ENCODE measurements around the gene KLHL6.
A peak's percentile ranks its signal among the peaks of the same experiment; 100 is the strongest.
"Not testable (repeated sequence)": the region's sequence is repeated elsewhere in the genome, so short reads cannot be mapped to it uniquely, and the experiment has no call there.

The KLHL6 gene, protein sequence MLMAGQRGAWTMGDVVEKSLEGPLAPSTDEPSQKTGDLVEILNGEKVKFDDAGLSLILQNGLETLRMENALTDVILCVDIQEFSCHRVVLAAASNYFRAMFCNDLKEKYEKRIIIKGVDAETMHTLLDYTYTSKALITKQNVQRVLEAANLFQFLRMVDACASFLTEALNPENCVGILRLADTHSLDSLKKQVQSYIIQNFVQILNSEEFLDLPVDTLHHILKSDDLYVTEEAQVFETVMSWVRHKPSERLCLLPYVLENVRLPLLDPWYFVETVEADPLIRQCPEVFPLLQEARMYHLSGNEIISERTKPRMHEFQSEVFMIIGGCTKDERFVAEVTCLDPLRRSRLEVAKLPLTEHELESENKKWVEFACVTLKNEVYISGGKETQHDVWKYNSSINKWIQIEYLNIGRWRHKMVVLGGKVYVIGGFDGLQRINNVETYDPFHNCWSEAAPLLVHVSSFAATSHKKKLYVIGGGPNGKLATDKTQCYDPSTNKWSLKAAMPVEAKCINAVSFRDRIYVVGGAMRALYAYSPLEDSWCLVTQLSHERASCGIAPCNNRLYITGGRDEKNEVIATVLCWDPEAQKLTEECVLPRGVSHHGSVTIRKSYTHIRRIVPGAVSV

GRCh38 chr3:183555541-183556081 is at the start of gene KLHL6:
Gene KLHL6 (minus strand): TSS chr3:183555706. CDS start chr3:183555653, 53 bp downstream.
- DNase-seq: peak; percentile 63 to 64

- DNase-seq: no peak
Observed at GRCh38 chr3:183597959-183598358, 42.5 kb upstream of the KLHL6 start.

DNA sequence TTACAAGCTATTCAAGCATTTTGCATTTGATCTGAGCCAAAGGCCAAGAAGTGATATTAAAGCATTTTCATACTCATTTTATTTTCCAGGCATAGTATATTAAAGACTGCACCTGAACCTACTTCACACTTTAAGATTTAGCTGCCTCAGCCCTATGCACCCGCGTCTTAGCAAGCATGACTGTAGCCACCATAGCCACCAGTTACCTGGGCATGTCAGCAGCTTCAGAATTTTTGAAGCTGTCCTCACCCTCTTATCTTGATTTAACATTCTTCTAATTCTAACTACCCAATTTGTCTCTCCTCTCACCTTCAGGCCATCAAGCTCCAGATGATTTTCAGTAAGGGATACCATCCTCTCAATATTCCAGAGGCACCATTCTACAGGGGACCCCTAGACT is 39.1 kb upstream of the KLHL6 start:
- DNase-seq: no peak

- DNase-seq: no peak
Observed at GRCh38 chr3:183592821-183593220, 37.3 kb upstream of the KLHL6 start.

GRCh38 chr3:183591881-183592521 is 36.5 kb upstream of the KLHL6 start:
- DNase-seq: no peak

DNA sequence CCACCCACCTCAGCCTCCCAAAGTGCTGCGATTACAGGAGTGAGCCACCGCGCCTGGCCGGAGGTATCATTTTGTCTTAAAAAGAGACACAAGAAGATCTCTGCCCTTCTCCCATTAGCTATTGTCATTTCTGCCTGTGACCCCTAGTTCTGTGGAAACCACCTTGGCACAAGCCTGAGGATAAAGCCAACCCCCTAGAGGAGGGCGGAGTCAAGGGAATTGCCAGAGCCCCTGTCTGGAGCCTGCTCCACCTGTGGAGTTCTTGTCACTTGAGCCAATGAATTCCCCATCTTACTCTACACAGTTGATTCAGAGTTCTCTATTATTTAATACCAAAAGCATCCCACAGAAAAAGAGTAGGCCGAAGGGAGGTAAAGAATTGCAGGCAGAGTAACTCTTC is 34.9 kb upstream of the KLHL6 start:
- DNase-seq: no peak

GRCh38 chr3:183587336-183587735 is 31.8 kb upstream of the KLHL6 start:
- no peak for DNase-seq

- peak in 1 of 2 experiments; percentile 5 for DNase-seq
Observed at GRCh38 chr3:183586477-183586876, 31.0 kb upstream of the KLHL6 start.

DNA sequence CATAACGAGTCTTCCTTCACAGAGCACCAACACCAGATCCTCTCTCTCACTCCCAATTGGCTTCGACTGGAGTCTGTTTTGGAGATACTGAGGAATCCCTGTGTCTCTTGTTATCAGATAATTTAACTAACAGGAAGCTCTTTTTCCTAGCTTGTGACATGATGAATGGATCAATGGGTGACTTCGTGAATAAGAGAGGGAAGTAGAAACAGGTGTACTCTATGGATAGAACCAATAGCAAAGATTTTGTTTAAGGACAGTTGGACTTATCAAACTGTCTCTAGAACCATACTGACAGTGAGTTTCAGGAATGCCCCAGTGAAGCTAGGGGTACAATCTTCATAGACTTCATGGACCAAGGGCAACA is 29.4 kb upstream of the KLHL6 start:
- no peak for DNase-seq

- no peak for DNase-seq
Observed at GRCh38 chr3:183584246-183584913, 28.9 kb upstream of the KLHL6 start.

DNA sequence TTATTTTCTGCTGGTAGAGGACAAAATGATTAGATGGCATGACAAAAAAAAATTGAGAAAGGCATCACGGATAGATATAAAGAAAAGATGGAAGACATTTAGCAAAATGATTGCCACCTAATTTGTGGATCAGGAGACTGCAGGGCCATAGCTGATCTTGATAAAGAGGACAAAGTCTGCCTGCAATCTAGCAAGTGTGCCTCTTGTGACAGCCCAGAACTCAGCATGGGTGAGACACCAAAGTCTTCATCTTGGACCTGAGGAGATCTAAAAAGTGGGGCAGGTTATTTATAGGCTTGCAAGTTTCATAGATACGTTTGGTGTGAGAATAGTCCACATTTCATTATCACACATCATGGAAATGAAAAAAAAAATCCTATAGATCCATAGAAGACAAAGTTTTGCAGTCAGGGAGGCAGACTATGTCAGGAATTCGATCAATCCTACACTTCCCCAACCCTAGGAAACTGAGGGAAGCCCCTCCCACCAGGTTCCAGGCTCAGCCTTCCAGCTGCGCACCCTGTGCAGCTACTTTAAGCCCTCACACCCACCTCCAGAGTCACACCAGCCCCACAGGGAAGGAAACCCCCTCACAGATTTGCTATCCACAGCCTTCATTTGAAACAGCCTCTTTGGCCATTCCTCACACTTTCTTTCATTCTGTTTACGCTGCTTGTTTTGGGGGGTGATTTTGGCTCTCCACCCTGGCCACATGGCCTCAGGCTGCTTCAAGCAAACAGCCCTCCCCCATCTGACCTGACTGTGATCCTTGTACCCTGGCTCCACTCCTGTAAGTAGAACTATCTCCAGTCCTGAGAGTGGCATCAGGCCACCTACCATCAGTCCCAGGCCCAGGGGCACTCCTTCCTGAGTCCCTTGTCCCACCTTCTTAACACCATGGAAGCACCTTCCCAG is 28.1 kb upstream of the KLHL6 start:
- DNase-seq: no peak

- no peak for DNase-seq
Observed at GRCh38 chr3:183582161-183582560, 26.7 kb upstream of the KLHL6 start.

- no peak for DNase-seq
Observed at GRCh38 chr3:183581496-183582155, 26.1 kb upstream of the KLHL6 start.

DNA sequence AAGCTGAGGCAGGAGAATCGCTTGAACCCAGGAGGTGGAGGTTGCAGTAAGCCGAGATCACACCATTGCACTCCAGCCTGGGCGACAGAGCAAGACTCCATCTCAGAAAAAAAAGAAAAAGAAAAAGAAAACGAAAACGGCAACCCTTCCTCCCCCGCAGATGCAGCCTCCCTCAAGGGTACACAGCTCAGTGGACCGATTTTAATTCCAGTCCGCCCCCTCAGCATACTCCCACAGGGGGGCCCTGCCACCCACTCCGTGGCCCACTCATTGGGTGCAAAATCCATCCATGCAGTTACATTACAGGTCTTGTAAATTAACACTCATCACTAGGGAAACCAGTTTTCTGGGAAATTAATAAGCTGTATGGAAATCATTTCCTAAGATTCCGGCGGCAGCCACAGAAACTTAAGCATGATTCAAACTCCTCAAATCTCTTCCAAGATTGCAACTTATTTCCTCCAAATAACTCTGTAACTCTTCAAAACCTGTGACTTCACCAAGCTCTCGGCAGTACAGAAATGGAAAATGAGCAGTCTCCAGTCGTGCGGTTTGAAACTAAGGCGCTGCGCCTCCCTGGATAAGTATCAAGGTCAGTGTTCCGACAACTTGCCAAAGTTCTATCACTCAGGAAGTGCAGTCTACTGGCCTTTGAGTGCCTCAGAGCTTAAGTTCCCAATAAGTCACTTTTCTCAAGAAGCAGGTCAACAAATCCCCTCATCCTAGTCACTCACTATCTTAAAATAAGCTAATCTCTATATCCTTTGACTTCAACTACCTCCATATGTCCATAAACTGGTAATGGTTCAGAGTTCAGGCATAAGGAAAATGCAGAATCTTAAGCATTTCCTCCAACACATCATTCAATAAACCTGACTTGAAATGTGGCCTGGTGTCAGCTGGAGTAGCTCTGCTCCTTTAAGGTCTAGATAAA is 24.7 kb upstream of the KLHL6 start:
- no peak for DNase-seq

- no peak for DNase-seq
Observed at GRCh38 chr3:183578179-183578578, 22.7 kb upstream of the KLHL6 start.

DNA sequence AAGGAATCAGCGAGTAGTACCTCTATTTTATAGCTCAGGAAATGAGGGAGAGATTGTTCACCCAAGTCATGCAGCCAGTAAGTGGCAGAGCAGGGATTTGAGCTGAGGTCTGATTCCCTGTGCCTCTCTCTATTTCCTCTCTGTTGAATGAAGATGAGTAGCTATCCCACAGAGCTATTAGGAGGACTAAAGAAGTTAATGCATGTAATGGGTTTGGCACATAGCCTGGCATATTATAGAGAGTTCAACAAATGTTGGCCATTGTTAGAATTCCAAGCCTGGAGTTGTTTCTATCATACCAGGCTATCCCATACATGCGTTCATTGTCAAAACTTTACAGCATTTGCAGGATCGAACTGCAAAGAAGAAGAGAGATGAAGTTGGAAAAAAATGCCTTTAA is 21.8 kb upstream of the KLHL6 start:
- no peak for DNase-seq

DNA sequence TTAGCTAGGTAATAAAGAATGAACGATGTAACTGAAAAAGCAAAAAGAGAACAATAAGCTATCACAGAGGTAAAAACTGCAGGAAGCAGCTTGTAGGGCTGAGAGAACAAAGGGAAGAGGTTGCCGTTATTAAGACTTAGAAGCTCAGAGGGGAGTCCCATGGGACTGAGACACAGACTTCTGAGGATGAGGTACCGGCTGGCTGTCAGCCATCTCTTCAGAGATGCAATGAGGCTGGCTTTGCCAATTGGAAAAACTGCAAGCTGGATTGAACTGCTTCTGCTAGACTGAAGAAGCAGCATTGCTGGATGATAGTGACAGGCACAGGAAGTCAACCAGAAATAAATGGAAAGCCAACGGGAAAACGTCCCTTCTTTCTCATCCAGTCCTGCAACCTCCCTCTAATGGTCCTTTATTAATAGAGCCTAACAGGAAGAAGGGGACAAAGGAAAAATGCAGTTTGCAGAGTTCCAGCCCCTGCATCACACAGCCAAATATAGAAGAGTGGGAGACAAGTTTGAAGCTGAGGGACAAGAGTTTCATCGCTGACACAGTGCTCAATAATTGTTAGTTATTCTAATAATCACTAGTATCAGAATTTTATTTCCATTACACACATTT is 21.1 kb upstream of the KLHL6 start:
- no peak for DNase-seq

DNA sequence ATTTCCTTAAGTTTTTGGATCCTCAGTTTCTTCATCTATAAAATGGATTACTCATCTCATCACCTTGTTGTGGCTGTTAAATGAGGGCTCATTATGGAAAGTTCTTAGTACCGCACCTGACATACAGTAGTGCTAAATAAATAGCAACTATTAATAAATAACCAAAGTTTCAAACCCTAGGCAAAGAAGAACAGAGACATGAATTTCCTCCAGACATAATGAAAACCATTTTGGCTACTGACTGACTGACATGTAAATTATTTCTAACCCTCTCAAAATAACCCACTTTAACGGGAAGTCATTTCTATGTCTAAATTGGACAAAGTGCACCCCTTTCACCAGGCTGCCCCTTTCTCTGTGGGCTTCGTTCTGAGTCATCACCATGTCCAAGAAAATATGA is 17.4 kb upstream of the KLHL6 start:
- no peak for DNase-seq

DNA sequence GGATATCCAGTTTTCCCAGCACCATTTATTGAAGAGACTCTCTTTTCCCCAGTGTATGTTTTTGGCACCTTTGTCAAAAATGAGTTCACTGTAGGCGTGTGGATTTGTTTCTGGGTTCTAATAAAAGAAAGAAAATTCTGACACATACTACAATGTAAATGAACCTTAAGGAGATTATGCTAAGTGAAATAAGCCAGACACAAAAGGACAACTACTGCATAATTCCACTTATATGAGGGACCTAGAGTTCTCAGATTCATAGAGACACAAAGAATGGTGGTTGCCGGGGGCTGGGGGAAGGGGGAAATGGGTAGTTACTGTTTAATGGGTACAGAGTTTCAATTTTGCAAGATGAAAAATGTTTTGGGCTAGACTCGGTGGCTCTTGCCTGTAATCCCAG is 14.7 kb upstream of the KLHL6 start:
- DNase-seq: not testable (repeated sequence)

GRCh38 chr3:183566880-183567279 is 11.4 kb upstream of the KLHL6 start:
- no peak for DNase-seq
